GM19043 (cell line): ENCODE results near the gene AKAP9.
"Not testable (repeated sequence)": the region's sequence is repeated elsewhere in the genome, so short reads cannot be mapped to it uniquely, and the experiment has no call there.

Experiments used
- ATAC-seq: cut with Tn5 transposase; IDR thresholded peaks from one replicate; pipeline ENCODE4 v1.9.1; 2021; ENCODE audit warnings: low read depth; ENCODE audit not compliant: unreplicated experiment

AKAP9 gene

GRCh38 chr7:91940572-91941341 lies at the start of gene AKAP9:
Gene AKAP9, plus strand, starts transcription at chr7:91940862. Its CDS starts 238 bp downstream, at chr7:91941100.
- peak; percentile 91 for ATAC-seq

DNA sequence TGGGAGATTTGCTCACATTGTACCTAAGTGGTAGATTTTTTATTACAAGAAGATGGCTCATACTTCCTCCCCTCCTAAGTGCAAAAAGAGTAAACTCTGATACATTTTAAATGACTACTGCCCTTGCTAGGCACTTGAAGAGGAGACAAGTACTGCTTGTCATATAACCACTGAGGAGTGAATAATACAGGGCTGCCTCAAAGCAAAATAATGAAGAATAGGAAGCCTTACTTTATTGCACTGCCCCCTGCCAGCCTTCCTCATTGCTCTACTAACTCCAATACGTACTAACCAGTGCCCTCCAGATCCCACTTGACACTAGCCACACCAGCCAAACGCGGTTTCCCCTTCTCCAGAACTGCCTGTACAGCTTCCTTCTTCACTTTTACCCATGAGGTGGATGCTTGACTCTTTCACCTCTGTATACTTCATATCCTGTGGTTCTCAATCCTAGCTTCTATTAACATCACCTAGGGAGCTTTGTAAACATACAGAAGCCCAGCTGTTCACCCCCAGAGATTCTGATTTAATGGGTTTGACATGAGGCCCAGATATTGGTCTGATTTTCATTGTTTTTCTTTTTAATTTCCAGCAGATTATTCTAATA lies 48.5 kb upstream of the AKAP9 start:
- no peak for ATAC-seq

DNA sequence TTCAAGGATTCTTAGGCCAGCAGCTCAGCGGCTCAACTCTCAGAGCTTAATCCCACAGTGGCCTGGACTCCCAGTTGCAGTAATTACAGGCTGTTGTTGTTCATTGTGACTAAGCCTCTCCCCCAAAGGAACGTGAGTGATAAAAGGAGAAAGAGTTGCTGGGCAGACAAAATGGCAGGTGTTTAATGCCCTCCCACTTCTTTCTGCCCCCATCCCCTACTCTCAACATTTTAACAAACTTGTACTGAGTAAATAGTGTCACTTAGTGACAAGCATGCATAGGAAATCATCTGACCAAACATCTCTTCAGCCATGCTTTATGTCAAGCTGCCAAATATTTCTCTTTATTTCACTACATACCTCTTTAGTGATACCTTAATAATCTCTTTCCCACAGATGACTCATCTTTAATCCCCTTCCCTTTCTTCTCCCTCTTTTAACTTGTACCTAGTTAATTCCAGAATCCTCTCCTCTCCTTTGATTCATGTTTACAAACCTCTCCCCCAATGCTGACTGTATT lies 47.8 kb upstream of the AKAP9 start:
- no peak for ATAC-seq

DNA sequence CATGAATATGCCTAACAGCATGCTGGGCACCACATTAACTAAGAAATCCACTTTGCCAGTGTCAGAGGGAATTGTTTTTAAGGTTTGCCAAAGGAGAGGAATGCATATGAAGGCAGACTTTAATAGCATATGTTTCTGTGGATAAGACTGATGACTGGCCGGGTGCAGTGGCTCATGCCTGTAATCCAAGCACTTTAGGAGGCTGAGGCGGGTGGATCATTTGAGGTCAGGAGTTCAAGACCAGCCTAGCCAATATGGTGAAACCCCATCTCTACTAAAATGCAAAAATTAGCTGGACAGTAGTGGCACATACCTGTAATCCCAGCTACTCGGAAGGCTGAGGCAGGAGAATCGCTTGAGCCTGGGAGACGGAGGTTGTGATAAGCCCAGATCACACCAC lies 47.0 kb upstream of the AKAP9 start:
- ATAC-seq = not testable (repeated sequence)

DNA sequence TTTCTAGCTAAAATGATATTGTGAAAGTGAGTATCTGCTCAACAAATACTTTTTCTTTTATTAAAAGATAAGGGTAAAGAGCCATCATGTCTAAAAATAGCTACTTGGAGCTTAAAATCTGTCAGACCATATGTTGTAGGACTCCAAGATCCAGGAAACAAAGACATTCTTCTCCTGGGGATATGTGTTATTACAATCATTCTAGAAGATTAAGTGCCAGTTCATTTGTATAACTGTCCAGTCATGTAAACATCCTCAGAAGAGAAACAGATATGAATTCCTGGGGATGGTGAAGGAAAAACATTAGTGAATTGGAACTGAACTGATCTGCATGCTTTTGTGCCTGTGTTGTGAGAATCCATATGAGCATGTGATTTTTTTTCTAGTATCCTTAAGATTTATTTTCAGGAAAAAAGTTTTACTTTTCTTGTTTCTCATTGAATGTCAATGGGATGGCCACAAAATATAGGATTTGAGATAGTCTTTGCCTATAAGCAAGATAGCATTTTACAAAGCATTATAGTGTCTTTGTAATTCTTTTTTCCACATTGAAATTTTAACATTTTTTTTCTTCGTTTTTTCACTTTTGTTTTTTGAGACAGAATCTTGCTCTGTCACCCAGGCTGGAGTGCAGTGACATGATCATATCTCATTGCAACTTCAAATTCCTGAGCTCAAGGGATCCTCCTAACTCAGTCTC lies 45.7 kb upstream of the AKAP9 start:
- ATAC-seq = no peak

- no peak for ATAC-seq
Measured at GRCh38 chr7:91898240-91898992, 42.2 kb upstream of the AKAP9 start.

GRCh38 chr7:91899563-91899962 lies 41.1 kb upstream of the AKAP9 start:
- ATAC-seq = no peak

GRCh38 chr7:91910171-91910570 lies 30.5 kb upstream of the AKAP9 start:
- ATAC-seq = no peak

DNA sequence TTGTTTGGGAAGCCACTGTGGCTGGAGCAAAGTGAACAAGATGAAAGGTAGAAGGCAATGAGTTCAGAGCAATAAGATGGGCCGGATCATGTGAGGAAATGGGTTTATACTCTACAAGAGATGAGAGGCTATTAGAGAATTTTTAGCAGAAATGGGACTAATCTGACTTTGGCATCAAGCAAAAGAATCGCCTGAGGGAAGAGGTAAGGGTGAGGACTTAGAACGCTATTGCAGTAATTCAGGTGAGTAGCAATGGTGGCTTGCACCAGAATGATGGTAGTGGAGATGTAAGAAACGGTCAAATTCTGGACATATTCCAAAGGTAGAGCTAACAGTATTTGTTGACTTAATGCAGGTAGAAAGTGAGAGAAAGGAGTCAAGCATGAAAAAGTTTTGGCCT lies 29.5 kb upstream of the AKAP9 start:
- ATAC-seq = no peak

GRCh38 chr7:91912494-91912893 lies 28.2 kb upstream of the AKAP9 start:
- ATAC-seq = no peak

DNA sequence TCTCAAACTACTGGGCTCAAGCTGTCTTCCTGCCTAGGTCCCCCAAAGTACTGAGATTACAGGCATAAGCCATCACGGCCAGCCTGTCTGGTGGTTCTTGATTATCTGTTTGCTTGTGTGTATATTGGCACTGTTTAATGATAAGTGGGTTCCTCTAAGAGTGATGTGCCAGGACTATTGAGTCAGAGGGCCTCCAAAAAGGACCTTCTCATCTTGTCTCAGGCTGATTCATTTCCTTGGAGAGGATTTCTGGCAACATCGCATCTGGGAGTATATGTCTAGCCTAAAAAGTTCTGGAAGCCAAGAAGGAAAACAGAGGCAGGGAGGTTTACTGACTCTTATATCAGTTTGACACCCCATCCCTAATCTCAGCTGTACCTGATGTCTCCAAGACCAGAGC lies 27.1 kb upstream of the AKAP9 start:
- ATAC-seq = no peak

DNA sequence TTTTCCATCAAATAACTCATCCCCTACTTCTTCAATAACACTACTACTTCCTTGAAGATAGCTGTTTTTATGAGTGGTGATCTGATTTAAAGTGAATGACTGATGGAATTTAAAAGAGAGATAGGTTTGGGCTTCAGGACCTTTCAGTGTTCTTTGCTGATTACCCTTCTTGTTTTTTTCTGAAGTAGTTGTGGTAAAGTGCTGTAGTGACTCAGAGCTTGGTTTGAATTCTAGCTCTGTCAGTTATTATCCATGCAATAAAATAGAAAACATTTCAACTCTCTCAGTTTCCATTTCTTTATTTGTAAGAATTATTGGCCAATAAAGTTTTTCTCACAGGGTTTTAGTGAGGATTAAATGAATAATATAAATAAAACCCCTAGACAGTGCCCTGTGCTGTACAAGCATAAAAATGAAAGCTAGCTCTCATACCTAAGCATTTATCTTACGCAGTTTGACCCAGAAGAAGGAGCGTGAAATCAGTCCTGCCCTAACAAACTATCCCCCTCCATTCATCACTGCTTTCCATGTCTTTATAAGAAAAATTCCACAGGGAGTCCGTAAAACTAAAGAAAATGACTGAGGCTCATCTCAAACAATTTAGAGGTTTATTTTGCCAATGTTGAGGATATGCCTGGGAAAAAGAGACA lies 25.1 kb upstream of the AKAP9 start:
- ATAC-seq = no peak

DNA sequence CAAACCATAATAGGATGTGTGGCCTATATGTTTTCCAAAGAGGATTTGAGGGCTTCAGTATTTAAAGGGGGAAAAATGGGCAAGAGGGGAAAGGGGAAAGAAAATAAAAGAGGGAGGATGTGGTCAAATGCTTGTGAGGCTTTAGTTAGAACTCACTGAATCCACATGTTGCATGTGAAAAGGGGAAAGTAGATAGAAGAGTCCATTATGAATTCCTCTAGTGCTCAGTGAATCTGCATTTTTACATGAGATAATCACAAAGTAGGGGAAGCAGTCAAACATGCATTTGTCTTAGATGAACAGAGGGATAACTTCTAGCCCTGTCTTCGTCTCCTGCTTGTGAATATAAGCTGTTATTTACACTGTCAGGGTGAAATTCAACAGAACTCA lies 24.6 kb upstream of the AKAP9 start:
- ATAC-seq = no peak

DNA sequence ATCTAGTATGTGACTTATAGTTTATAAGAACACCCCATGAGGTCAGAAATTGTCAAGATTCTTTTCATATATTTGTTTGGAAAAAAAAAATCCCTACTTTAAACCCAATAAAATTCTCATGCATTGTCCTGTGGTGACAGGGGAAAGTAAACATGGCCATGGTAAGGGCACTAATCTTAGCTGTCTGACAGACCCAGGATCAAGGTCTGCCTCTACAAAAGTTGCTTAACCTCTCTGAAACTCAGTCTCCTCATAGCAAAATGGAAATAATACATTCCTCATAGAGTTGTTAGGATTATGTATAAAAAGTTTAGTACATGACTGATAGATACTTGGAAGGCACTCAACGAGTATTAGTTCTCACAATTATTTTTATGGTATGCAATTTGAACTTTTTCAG lies 22.3 kb upstream of the AKAP9 start:
- no peak for ATAC-seq

DNA sequence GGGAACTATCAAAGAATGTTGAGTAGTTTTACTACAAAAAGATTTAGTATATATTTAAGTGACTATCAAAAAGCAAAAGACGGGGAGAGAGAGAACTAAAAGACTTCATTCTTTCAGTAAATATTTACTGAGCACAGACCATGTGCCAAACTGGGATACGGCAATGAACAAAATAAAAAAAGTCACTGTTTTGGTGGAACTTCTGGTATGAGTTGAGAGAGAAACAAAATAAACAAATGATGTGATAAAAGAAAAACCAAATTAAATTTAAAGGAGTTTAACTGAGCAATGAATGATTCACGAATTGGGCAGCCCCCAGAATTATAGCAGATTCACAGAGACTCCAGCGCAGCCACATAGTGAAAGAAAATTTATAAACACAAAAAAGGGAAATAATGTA lies 17.8 kb upstream of the AKAP9 start:
- no peak for ATAC-seq

GRCh38 chr7:91927912-91928311 lies 12.8 kb upstream of the AKAP9 start:
- no peak for ATAC-seq

- ATAC-seq = peak; percentile 75
Measured at GRCh38 chr7:91929463-91929862, 11.2 kb upstream of the AKAP9 start.

DNA sequence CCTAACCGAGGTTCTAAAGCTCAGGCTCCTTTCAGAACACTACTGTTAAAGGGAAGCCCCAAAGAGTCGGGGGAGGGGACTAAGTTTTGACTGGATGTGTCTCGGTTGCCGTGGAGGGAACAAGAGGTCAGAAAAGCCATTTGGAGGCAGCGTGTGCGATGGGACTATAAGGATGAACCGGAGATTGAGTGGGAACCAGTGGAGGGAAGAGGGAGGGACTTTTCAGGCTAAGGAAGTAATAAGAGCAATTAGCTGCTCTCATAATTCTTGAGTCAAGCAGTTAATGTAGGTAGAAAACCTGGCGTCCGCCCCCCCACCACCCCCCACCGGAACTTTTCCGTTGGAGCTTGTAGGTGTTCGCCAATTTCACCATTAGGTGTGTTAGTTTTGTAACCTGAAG lies 491 bp upstream of the AKAP9 start:
- peak; percentile 14 for ATAC-seq

- ATAC-seq = no peak
Measured at GRCh38 chr7:91941450-91941849, 788 bp downstream of the AKAP9 start.

- no peak for ATAC-seq
Measured at GRCh38 chr7:91942312-91942711, 1.6 kb downstream of the AKAP9 start.
